OCI-LY3 (cell line): ENCODE data around the gene TNS3.

Experiments
- H2AFZ ChIP-seq: fragments of 200-600, 300-600 bp; shearing (Covaris generic); 2 replicates; pipeline ENCODE4 v1.6.0; 2014; ENCODE audit warnings: antibody characterized with exemption, low read depth, low read length
- H3K27ac ChIP-seq: fragments of 200-600, 300-600 bp; sonication (generic); 2 replicates; pipeline ENCODE4 v1.5.1; 2014; ENCODE audit warnings: mild to moderate bottlenecking, low read length, moderate library complexity, mixed read lengths
- H3K27me3 ChIP-seq: fragments of 200-600, 300-600 bp; sonication (generic); 2 replicates; pipeline ENCODE4 v1.6.1; 2014; ENCODE audit warnings: low read depth, low read length, mixed read lengths
- H3K36me3 ChIP-seq: fragments of 200-600, 300-600 bp; sonication (generic); replicated peaks from 2 replicates; pipeline ENCODE3; 2014; ENCODE audit warnings: low read depth, low read length, mixed read lengths
- H3K4me1 ChIP-seq: fragments of 300-600, 200-600 bp; sonication (generic); 2 replicates; pipeline ENCODE4 v1.6.1; 2014; ENCODE audit warnings: low read length, mixed read lengths
- H3K4me2 ChIP-seq: fragments of 200-600, 300-600 bp; sonication (generic); 2 replicates; pipeline ENCODE4 v1.6.1; 2014; ENCODE audit warnings: low read length, mixed read lengths
- H3K4me3 ChIP-seq: fragments of 300-600, 200-600 bp; sonication (generic); 2 replicates; pipeline ENCODE4 v1.5.1; 2014; ENCODE audit warnings: antibody characterized with exemption, mild to moderate bottlenecking, low read length, moderate library complexity
- H3K79me2 ChIP-seq: fragments of 300-600, 200-600 bp; shearing (Covaris generic); 2 replicates; pipeline ENCODE4 v1.6.1; 2014; ENCODE audit warnings: mild to moderate bottlenecking, low read length, mixed read lengths
- H3K9ac ChIP-seq: fragments of 300-600, 200-600 bp; shearing (Covaris generic); 2 replicates; pipeline ENCODE4 v1.6.0; 2014; ENCODE audit warnings: mild to moderate bottlenecking, low read length, moderate library complexity
- H3K9me3 ChIP-seq: fragments of 200-600, 300-600 bp; shearing (Covaris generic); 2 replicates; pipeline ENCODE4 v1.6.1; 2014; ENCODE audit warnings: low read length, mixed read lengths; ENCODE audit not compliant: insufficient read depth
- H4K20me1 ChIP-seq: fragments of 200-600, 300-600 bp; sonication (generic); 2 replicates; pipeline ENCODE4 v1.6.1; 2016; ENCODE audit warnings: low read length, mixed read lengths; ENCODE audit not compliant: insufficient read depth
- CTCF ChIP-seq: fragments of 200-600, 300-600 bp; sonication (generic); IDR thresholded peaks from 2 replicates; pipeline ENCODE4 v1.5.1; 2014; ENCODE audit warnings: antibody characterized with exemption, low read length, low read depth
- EZH2phosphoT487 ChIP-seq: fragments of 200-600 bp; shearing (Covaris generic); IDR thresholded peaks from 2 replicates; pipeline ENCODE4 v1.6.1; 2018; ENCODE audit warnings: antibody characterized with exemption, mixed run types, low read depth

The TNS3 gene

GRCh38 chr7:47449810-47450590, 131.9 kb downstream of the TNS3 start:
- no peak overlapping the region for H3K27ac ChIP-seq
- H2AFZ ChIP-seq, result no peak overlapping the region
- no peak overlapping the region for H3K9ac ChIP-seq
- TF ChIP-seq CTCF (no peak), EZH2phosphoT487 (no peak)
- no peaks in the 10 kb centered on the region for H4K20me1 ChIP-seq
- no peak overlapping the region for H3K4me2 ChIP-seq
- H3K9me3 ChIP-seq, result no peaks in the 10 kb centered on the region
- peaks cover under 1% of the 10 kb centered on the region; the same call in 1 of the 2 replicates for H3K4me1 ChIP-seq
- H3K36me3 ChIP-seq, result no peaks in the 10 kb centered on the region
- H3K79me2 ChIP-seq, result no peaks in the 10 kb centered on the region
- no peaks in the 10 kb centered on the region for H3K27me3 ChIP-seq
- no peak overlapping the region for H3K4me3 ChIP-seq

- Histone ChIP-seq H3K9ac (no peak overlapping the region), H3K9me3 (no peaks in the 10 kb centered on the region), H3K27me3 (no peaks in the 10 kb centered on the region), H3K79me2 (no peaks in the 10 kb centered on the region), H3K4me1 (peaks cover 3% of the 10 kb centered on the region; the same call in 1 of the 2 replicates), H4K20me1 (no peaks in the 10 kb centered on the region; the same call in 1 of the 2 replicates), H3K4me3 (no peak overlapping the region), H3K4me2 (no peak overlapping the region), H3K36me3 (no peaks in the 10 kb centered on the region), H3K27ac (no peak overlapping the region), H2AFZ (no peak overlapping the region)
- TF ChIP-seq CTCF, result no peak
- TF ChIP-seq EZH2phosphoT487, result no peak
Observed at GRCh38 chr7:47448971-47449370, 132.9 kb downstream of the TNS3 start.

- TF ChIP-seq CTCF, result no peak
- TF ChIP-seq EZH2phosphoT487, result no peak
- H3K79me2 ChIP-seq, result no peaks in the 10 kb centered on the region
Observed at GRCh38 chr7:47447621-47448349, 134.1 kb downstream of the TNS3 start.

GRCh38 chr7:47446871-47447466, 134.9 kb downstream of the TNS3 start:
- Histone ChIP-seq H3K27me3 (no peaks in the 10 kb centered on the region), H4K20me1 (peaks cover 3% of the 10 kb centered on the region; the same call in 1 of the 2 replicates), H3K27ac (no peak overlapping the region), H3K4me2 (no peak overlapping the region), H3K9me3 (no peaks in the 10 kb centered on the region), H3K9ac (no peak overlapping the region), H3K36me3 (no peaks in the 10 kb centered on the region), H3K4me3 (no peak overlapping the region), H2AFZ (no peak overlapping the region), H3K4me1 (peaks cover 3% of the 10 kb centered on the region; the same call in 1 of the 2 replicates), H3K79me2 (no peaks in the 10 kb centered on the region)
- TF ChIP-seq CTCF, result no peak
- no peak for TF ChIP-seq EZH2phosphoT487

More at GRCh38 chr7:47447621-47448349, 134.1 kb downstream of the TNS3 start:
- H3K4me3 ChIP-seq, result no peak overlapping the region
- no peaks in the 10 kb centered on the region for H3K36me3 ChIP-seq
- no peaks in the 10 kb centered on the region for H3K27me3 ChIP-seq
- H2AFZ ChIP-seq, result no peak overlapping the region
- H4K20me1 ChIP-seq, result peaks cover 3% of the 10 kb centered on the region; the same call in 1 of the 2 replicates
- H3K9me3 ChIP-seq, result no peaks in the 10 kb centered on the region
- H3K4me1 ChIP-seq, result peaks cover 3% of the 10 kb centered on the region; the same call in 1 of the 2 replicates
- no peak overlapping the region for H3K4me2 ChIP-seq
- H3K9ac ChIP-seq, result no peak overlapping the region
- H3K27ac ChIP-seq, result no peak overlapping the region
